ENCODE results near the gene BLOC1S5.
"Not testable (repeated sequence)": the region's sequence is repeated elsewhere in the genome, so short reads cannot be mapped to it uniquely, and the experiment has no call there.

GRCh38 chr6:7983967-7984366 is 80.2 kb downstream of the BLOC1S5 start:
- TF ChIP-seq HNF1A (IDR thresholded peaks at IDR 0.05; ENCODE audit: low read depth); HNF1A (CRISPR knock-in tag; IDR thresholded peaks at IDR 0.05; ENCODE audit: borderline replicate concordance); ZNF274 (CRISPR knock-in tag; IDR thresholded peaks at IDR 0.05): not testable (repeated sequence)
